ENCODE results near the gene PTHLH. TPM values are rescaled to one million over a fixed set of nuclear protein-coding genes. Genes with fewer than 3 reads are reported as not detected.

Gene PTHLH
- total RNA-seq, 1 experiment from 2014 or later: 0.35 TPM

GRCh38 chr12:27915536-27915935 lies 57.0 kb downstream of the PTHLH start:
- no peaks in the 10 kb centered on the region for H3K79me1 ChIP-seq (ENCODE audit: insufficient read depth, low read depth, low read length, poor library complexity, severe bottlenecking)
- no peak for TF ChIP-seq CTCF (conservative IDR thresholded peaks at IDR 0.05)
- H3K4me1 Mint-ChIP-seq: peaks cover 17 to 19% of the 10 kb centered on the region in 2 experiments
- no peak overlapping the region for H2AFZ ChIP-seq (ENCODE audit: low read length)
- no peak overlapping the region for H2BK20ac ChIP-seq (ENCODE audit: low read depth, low read length, poor library complexity, severe bottlenecking)
- no peak overlapping the region for H4K8ac ChIP-seq (replicated peaks; ENCODE audit: insufficient read length, low read depth, low read length)
- H3K23me2 ChIP-seq (ENCODE audit: insufficient read length, low read depth, low read length, poor library complexity, severe bottlenecking): no peaks in the 10 kb centered on the region
- H3K23ac ChIP-seq (ENCODE audit: insufficient read length, low read depth, low read length): no peak overlapping the region
- H3K9me3 Mint-ChIP-seq: no peaks in the 10 kb centered on the region; a peak in 1 of 5 replicates
- H3K79me2 ChIP-seq (ENCODE audit: insufficient read depth, low read length): no peaks in the 10 kb centered on the region
- DNase-seq: no peak
- no peak overlapping the region for H3K18ac ChIP-seq (ENCODE audit: insufficient read length, low read depth, low read length)
- H3K56ac ChIP-seq (ENCODE audit: insufficient read length, low read depth, low read length): no peak overlapping the region
- H4K5ac ChIP-seq (ENCODE audit: insufficient read length, low read depth, low read length): no peak overlapping the region
- H2BK120ac ChIP-seq (ENCODE audit: low read depth, low read length, poor library complexity, severe bottlenecking): no peak overlapping the region
- H3K4me2 ChIP-seq (ENCODE audit: insufficient read depth, insufficient read length, low read length): no peak overlapping the region
- H3K9ac ChIP-seq (ENCODE audit: extremely low read depth, insufficient read length, low read length): no peak overlapping the region
- H3K36me3 Mint-ChIP-seq (ENCODE audit: insufficient read depth in 1 of 3, low read depth in 3 of 3): peaks cover 0 to 5% (median 0%) of the 10 kb centered on the region in 3 experiments; a peak in 1 of 7 replicates
- no peak overlapping the region for H3K27ac Mint-ChIP-seq
- no CpG with 5 or more reads among the region's 1 CpG for WGBS (ENCODE audit: extremely low coverage, insufficient read length, low lambda C conversion rate)
- no peak overlapping the region for H3K27ac ChIP-seq (ENCODE audit: insufficient read length, low read depth, low read length)
- H3K27me3 Mint-ChIP-seq (ENCODE audit: low read depth): no peaks in the 10 kb centered on the region
- no peak overlapping the region for H3K14ac ChIP-seq (ENCODE audit: insufficient read depth, low read length)
- H3K27me3 ChIP-seq (ENCODE audit: insufficient read depth, low read length): no peaks in the 10 kb centered on the region
- H3K4ac ChIP-seq (ENCODE audit: low read depth, low read length): no peak overlapping the region
- H2BK15ac ChIP-seq (ENCODE audit: low read depth, low read length): no peak overlapping the region
- H4K20me1 ChIP-seq (ENCODE audit: control insufficient read depth, insufficient read depth, insufficient read length): no peaks in the 10 kb centered on the region
- no peak overlapping the region for H4K91ac ChIP-seq (ENCODE audit: insufficient read length, low read depth, low read length)
- no peak overlapping the region for H2BK12ac ChIP-seq (ENCODE audit: insufficient read length, low read depth, low read length)
- no peak overlapping the region for H3T11ph ChIP-seq (ENCODE audit: low read length)
- no peak overlapping the region for H2BK5ac ChIP-seq (ENCODE audit: insufficient read length, low read length)
- no peaks in the 10 kb centered on the region; the same call in 1 of the 2 replicates for H3K4me1 ChIP-seq (ENCODE audit: insufficient read depth, low read length)
- H2AK5ac ChIP-seq (ENCODE audit: insufficient read length, low read length): no peak overlapping the region
- no peak overlapping the region for H3K4me3 Mint-ChIP-seq
- H3K9me3 ChIP-seq (ENCODE audit: control insufficient read depth, low read depth, low read length): no peaks in the 10 kb centered on the region

All from H9 (cell line).